Loucy (cell line): ENCODE measurements around the gene NKAIN4.

ENCODE experiments used
- H2AFZ ChIP-seq: fragments of 200-600 bp; sonication (generic); 2 replicates; pipeline ENCODE4 v1.6.0; 2016; ENCODE audit warnings: antibody characterized with exemption, mild to moderate bottlenecking, low read length, moderate library complexity
- H3F3A ChIP-seq: fragments of 200-600 bp; 2 replicates; pipeline ENCODE4 v1.6.0; 2016; ENCODE audit warnings: antibody characterized with exemption, low read depth, mild to moderate bottlenecking
- H3K27me3 ChIP-seq: fragments of 200-600 bp; sonication (generic); 2 replicates; pipeline ENCODE4 v1.6.1; 2014; ENCODE audit warnings: low read length, mild to moderate bottlenecking; ENCODE audit not compliant: insufficient read depth, poor library complexity, severe bottlenecking
- H3K36me3 ChIP-seq: fragments of 200-600 bp; sonication (generic); 2 replicates; pipeline ENCODE4 v1.6.1; 2016; ENCODE audit warnings: low read length; ENCODE audit not compliant: insufficient read depth
- H3K4me1 ChIP-seq: fragments of 200-600 bp; sonication (generic); 2 replicates; pipeline ENCODE4 v1.5.1; 2014; ENCODE audit warnings: low read length, mild to moderate bottlenecking; ENCODE audit not compliant: insufficient read depth, poor library complexity, severe bottlenecking
- H3K4me2 ChIP-seq: fragments of 200-600 bp; sonication (generic); 2 replicates; pipeline ENCODE4 v1.6.0; 2014; ENCODE audit warnings: antibody characterized with exemption, low read length, low read depth, mild to moderate bottlenecking; ENCODE audit not compliant: poor library complexity, severe bottlenecking
- H3K4me3 ChIP-seq: fragments of 200-600 bp; sonication (generic); 2 replicates; pipeline ENCODE4 v1.5.1; 2014; ENCODE audit warnings: low read length, mild to moderate bottlenecking, mixed read lengths; ENCODE audit not compliant: poor library complexity, severe bottlenecking
- H3K79me2 ChIP-seq: fragments of 200-600 bp; sonication (generic); 2 replicates; pipeline ENCODE4 v1.6.1; 2014; ENCODE audit warnings: low read length; ENCODE audit not compliant: insufficient read depth
- H3K9ac ChIP-seq: fragments of 200-600 bp; sonication (generic); 2 replicates; pipeline ENCODE4 v1.6.0; 2014; ENCODE audit warnings: mild to moderate bottlenecking, low read depth, low read length, moderate library complexity; ENCODE audit not compliant: poor library complexity, severe bottlenecking
- H3K9me2 ChIP-seq: fragments of 200-600 bp; sonication (generic); replicated peaks from 2 replicates; pipeline ENCODE4 v1.6.1; 2016; ENCODE audit warnings: low read depth, low read length, mixed read lengths
- H3K9me3 ChIP-seq: fragments of 200-600 bp; sonication (generic); 2 replicates; pipeline ENCODE4 v1.6.1; 2014; ENCODE audit warnings: mild to moderate bottlenecking, antibody characterized with exemption, low read length, low read depth; ENCODE audit not compliant: insufficient read depth
- H4K20me1 ChIP-seq: fragments of 200-600 bp; sonication (generic); 2 replicates; pipeline ENCODE4 v1.6.0; 2014; ENCODE audit warnings: antibody characterized with exemption, low read length, mild to moderate bottlenecking; ENCODE audit not compliant: insufficient read depth, poor library complexity, severe bottlenecking
- CTCF ChIP-seq: fragments of 200-600 bp; sonication (generic); conservative IDR thresholded peaks from 2 replicates; pipeline ENCODE4 v1.5.1; 2014; ENCODE audit warnings: mild to moderate bottlenecking, antibody characterized with exemption, low read length
- EZH2phosphoT487 ChIP-seq: fragments of 200-600 bp; IDR thresholded peaks from 2 replicates; pipeline ENCODE4 v1.6.1; 2018; ENCODE audit warnings: antibody characterized with exemption, mild to moderate bottlenecking, moderate library complexity, borderline replicate concordance

NKAIN4 gene

DNA sequence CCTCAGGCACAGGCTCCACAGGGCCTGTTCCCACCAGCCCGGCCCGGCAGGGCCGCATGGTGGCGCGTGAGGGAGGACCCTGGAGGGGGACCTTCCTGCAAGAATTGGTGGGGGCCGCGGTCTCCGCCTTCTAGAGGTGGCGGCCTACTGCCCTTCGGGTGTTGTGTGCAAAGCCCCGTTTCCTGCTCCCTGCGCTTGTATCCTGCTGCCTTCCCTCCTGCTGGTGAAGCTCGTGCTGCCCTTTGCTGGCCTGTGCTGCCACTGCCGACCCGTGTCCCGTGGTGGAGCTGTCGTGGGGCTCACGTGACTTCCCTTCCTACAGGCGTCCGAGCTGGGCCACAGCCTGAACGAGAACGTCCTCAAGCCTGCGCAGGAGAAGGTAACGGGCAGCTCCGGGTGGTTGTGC, 30.3 kb upstream of the NKAIN4 start:
- H3F3A ChIP-seq = no peaks in the 10 kb centered on the region

GRCh38 chr20:63284083-63284440, 29.8 kb upstream of the NKAIN4 start:
- H3K4me2 ChIP-seq = peak overlapping the region; percentile 70
- H3F3A ChIP-seq = no peaks in the 10 kb centered on the region
- no peaks in the 10 kb centered on the region for H3K9me2 ChIP-seq
- no peak overlapping the region for H2AFZ ChIP-seq
- peaks cover 5% of the 10 kb centered on the region for H4K20me1 ChIP-seq
- H3K27me3 ChIP-seq = no peaks in the 10 kb centered on the region
- peaks cover 15% of the 10 kb centered on the region for H3K4me1 ChIP-seq
- peak overlapping the region; percentile 84 for H3K9ac ChIP-seq
- peaks cover 29% of the 10 kb centered on the region; the same call in 1 of the 2 replicates for H3K36me3 ChIP-seq
- peaks cover 22% of the 10 kb centered on the region for H3K79me2 ChIP-seq
- TF ChIP-seq CTCF = no peak
- TF ChIP-seq EZH2phosphoT487 = no peak
- peak overlapping the region; percentile 74 for H3K4me3 ChIP-seq
- H3K9me3 ChIP-seq = no peaks in the 10 kb centered on the region

More for the DNA sequence above, 30.3 kb upstream of the NKAIN4 start:
- Histone ChIP-seq H2AFZ (no peak overlapping the region), H3K79me2 (peaks cover 22% of the 10 kb centered on the region), H3K9me2 (no peaks in the 10 kb centered on the region), H4K20me1 (peaks cover 7% of the 10 kb centered on the region), H3K9me3 (no peaks in the 10 kb centered on the region), H3K4me3 (peak overlapping the region; percentile 74), H3K36me3 (peaks cover 26% of the 10 kb centered on the region; the same call in 1 of the 2 replicates), H3K4me2 (peak overlapping the region; percentile 70), H3K9ac (peak overlapping the region; percentile 84), H3K27me3 (no peaks in the 10 kb centered on the region), H3K4me1 (peaks cover 15% of the 10 kb centered on the region)
- TF ChIP-seq CTCF = peak; percentile 32
- no peak for TF ChIP-seq EZH2phosphoT487

DNA sequence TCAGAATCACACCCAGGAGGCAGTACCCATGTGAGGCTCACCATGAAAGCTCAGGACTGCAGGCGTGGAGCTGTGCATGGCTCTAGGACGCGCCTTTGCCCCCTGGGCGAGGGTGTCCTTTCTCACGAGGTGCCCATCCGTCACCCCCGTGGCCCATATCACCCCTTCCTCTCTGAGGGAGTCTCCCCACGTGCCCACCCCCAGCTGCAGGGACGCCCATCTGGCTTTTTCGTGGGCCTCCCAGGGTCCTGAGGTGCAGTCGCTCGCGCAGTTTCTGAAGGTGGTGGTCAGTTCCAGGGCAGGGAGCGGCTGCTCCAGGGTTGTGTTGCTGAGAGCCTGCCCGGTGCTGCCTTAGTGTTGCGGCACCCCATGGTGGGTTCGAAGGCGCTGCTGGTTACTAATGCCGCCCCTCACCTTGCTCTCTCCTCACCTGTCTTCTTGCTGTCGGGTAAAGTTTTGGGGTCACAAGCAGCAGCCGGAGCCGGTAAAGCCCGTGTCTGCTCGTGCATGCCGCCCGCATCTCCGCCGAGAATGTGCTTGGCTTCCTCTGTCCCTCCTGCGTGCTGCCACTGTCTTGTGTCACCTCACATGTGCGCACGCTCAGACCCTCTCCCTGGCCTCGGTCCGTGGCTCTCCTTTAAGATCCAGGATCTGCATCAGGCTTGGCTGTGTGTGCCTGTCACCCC, 29.3 kb upstream of the NKAIN4 start:
- H3F3A ChIP-seq = no peaks in the 10 kb centered on the region
- H3K9me3 ChIP-seq = no peaks in the 10 kb centered on the region
- H3K79me2 ChIP-seq = peaks cover 22% of the 10 kb centered on the region
- no peaks in the 10 kb centered on the region for H4K20me1 ChIP-seq
- H3K9me2 ChIP-seq = no peaks in the 10 kb centered on the region
- H3K36me3 ChIP-seq = peaks cover 27% of the 10 kb centered on the region; the same call in 1 of the 2 replicates
- peak overlapping the region; percentile 70 for H3K4me2 ChIP-seq
- peak overlapping the region; percentile 84 for H3K9ac ChIP-seq
- H3K4me3 ChIP-seq = peak overlapping the region; percentile 74
- no peak overlapping the region for H2AFZ ChIP-seq
- H3K27me3 ChIP-seq = no peaks in the 10 kb centered on the region
- H3K4me1 ChIP-seq = peaks cover 15% of the 10 kb centered on the region
- no peak for TF ChIP-seq EZH2phosphoT487
- no peak for TF ChIP-seq CTCF
